ENCODE results near the gene SFMBT2. TPM values are rescaled to one million over a fixed set of nuclear protein-coding genes. Genes with fewer than 3 reads are reported as not detected.
A peak's percentile ranks its signal among the peaks of the same experiment; 100 is the strongest.

Gene SFMBT2
- 1.1 and 1.3 TPM in 2 replicates for total RNA-seq (2012; rRNA removed)
- polyA plus RNA-seq (2012; rRNA removed) = 0.53 and 0.70 TPM in 2 replicates
- polyA plus RNA-seq (2012; cell fraction: cytosol; rRNA removed) = 0.25 and 0.26 TPM in 2 replicates
- polyA plus RNA-seq (2012; cell fraction: nucleus; rRNA removed; ENCODE audit: low replicate concordance) = 0.88 and 2.3 TPM in 2 replicates
- percentile 42 among the genes with signal in this experiment for Bru-seq, nascent RNA
- BruChase-seq, experiment 1, labeled RNA remaining after a 6-hour chase = percentile 42 among the genes with signal in this experiment
- percentile 42 among the genes with signal in this experiment for BruChase-seq, experiment 2, labeled RNA remaining after a 2-hour chase
- long read RNA-seq = 0 reads

DNA sequence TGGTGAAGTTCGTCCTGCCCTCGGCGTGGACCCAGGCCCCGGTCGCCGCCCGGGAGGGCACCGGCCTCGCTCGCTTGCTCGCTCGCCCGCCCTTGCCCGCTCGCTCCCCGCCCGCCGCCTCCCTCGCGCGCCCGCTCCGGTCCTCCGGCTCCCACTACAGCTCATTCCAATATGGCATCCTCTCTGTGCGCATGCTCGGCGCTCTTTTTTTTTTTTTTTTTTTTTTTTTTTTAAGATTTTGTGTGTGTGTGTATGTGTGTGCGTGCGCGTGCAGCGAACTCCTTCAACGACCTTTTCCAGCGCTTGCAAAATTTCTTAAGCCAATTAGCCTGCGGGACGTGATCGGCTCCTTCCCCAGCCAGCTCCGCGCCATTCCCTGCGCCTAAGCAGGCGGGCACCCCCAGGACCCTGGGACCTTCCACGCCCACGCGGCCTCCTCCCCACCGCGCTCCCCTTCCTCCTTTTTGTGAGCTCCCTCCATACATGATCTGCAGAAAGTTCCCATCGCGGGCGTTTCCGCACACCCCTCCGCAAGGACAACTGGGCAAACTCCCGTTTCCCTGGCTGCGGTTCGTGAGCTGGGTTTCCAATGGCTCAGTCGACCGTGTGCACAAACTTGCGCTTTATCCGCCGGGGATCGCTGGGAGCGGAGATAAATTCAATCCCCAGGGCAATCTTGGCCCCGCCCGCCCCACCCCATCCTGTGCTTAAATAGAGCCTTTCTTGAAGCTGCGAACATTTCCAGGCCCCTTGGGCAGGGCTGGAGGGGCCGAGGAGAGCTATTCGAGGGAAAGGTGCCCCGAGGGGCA lies at the start of gene SFMBT2:
TSS of gene SFMBT2 (minus strand) at position 173 of the 809 bp plus-strand sequence. CDS start 29,136 bp downstream, outside the sequence.
- Histone ChIP-seq H3K23ac (ENCODE audit: low read depth, low read length) (no peak within 1 kb of the TSS), H3K18ac (ENCODE audit: low read depth, low read length) (no peak within 1 kb of the TSS), H3K79me1 (ENCODE audit: low read depth in 1 of 2, low read length in 2 of 2) (no peaks in the 10 kb centered on the region), H2AFZ (replicated peaks; ENCODE audit: low read length, poor library complexity) (peak within 1 kb of the TSS; percentile 92), H3K4ac (ENCODE audit: low read depth, low read length) (no peak within 1 kb of the TSS), H3K27me3 (ENCODE audit: control insufficient read depth, insufficient read depth, low read length) (peaks cover 35% of the 10 kb centered on the region), H2AK9ac (replicated peaks; ENCODE audit: low read depth, low read length, poor library complexity) (no peak within 1 kb of the TSS), H2BK5ac (ENCODE audit: low read depth, low read length, poor library complexity, severe bottlenecking) (no peak within 1 kb of the TSS), H2BK15ac (ENCODE audit: low read depth, low read length) (no peak within 1 kb of the TSS), H4K5ac (ENCODE audit: low read depth, low read length) (no peak within 1 kb of the TSS), H3K4me3 (ENCODE audit: insufficient read depth, low read depth, low read length) (peak within 1 kb of the TSS; percentile 56), H3K14ac (replicated peaks; ENCODE audit: low read depth, low read length) (no peak within 1 kb of the TSS), H3K9ac (ENCODE audit: low read depth, low read length) (peak within 1 kb of the TSS; percentile 53; the same call in 1 of the 2 replicates), H4K91ac (ENCODE audit: insufficient read depth, low read depth, low read length) (no peak within 1 kb of the TSS), H3K9me3 (ENCODE audit: control insufficient read depth, insufficient read depth, low read length) (no peaks in the 10 kb centered on the region; the same call in 1 of the 2 replicates), H3K56ac (ENCODE audit: extremely low read depth, insufficient read depth, low read length) (no peak within 1 kb of the TSS), H3K9me1 (ENCODE audit: insufficient read depth, low read length) (no peaks in the 10 kb centered on the region), H2BK120ac (ENCODE audit: low read depth, low read length) (no peak within 1 kb of the TSS), H3K4me2 (ENCODE audit: low read depth, low read length) (peak within 1 kb of the TSS; percentile 79), H2AK5ac (ENCODE audit: low read depth, low read length) (no peak within 1 kb of the TSS), H4K20me1 (ENCODE audit: insufficient read depth, low read length) (no peaks in the 10 kb centered on the region), H4K8ac (ENCODE audit: low read depth in 2 of 2, low read length in 2 of 2) (no peak within 1 kb of the TSS), H2BK20ac (ENCODE audit: low read depth, low read length) (no peak within 1 kb of the TSS), H3K27ac (ENCODE audit: insufficient read depth, low read length) (no peak within 1 kb of the TSS; the same call in 1 of the 2 replicates), H3K36me3 (ENCODE audit: control insufficient read depth, insufficient read depth, low read length) (no peaks in the 10 kb centered on the region), H3K4me1 (ENCODE audit: control insufficient read depth, insufficient read depth, low read length) (no peaks in the 10 kb centered on the region)
- ATAC-seq (ENCODE audit: low read depth) (peak; percentile 81), DNase-seq (peak; percentile 49)
- WGBS, 2 experiments (ENCODE audit: extremely low coverage in 2 of 2, insufficient read length in 1 of 2) = 0% methylated on average over 8 of the region's 66 CpGs; no CpG with 5 or more reads in 1 of the 2 experiments
- BruUV-seq (replicated peaks) = no TSS peak
- ChIA-PET CTCF (interaction anchor here (0.6 to 0.7 kb wide), 2 partner anchors 292 to 330 kb away, joined by 3 to 4 read pairs; no protein-coding TSS in a partner anchor), POLR2A (ENCODE audit: unreplicated experiment) (interaction anchor here (0.6 to 1.1 kb wide), 3 partner anchors 12 to 256 kb away, joined by 4 to 8 read pairs (median 4); no protein-coding TSS in a partner anchor)
- TF ChIP-seq, protein P1, sequence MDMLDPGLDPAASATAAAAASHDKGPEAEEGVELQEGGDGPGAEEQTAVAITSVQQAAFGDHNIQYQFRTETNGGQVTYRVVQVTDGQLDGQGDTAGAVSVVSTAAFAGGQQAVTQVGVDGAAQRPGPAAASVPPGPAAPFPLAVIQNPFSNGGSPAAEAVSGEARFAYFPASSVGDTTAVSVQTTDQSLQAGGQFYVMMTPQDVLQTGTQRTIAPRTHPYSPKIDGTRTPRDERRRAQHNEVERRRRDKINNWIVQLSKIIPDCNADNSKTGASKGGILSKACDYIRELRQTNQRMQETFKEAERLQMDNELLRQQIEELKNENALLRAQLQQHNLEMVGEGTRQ (IDR thresholded peaks at IDR 0.05; ENCODE audit: low read depth, low read length) = no peak
- TF ChIP-seq, protein P2, sequence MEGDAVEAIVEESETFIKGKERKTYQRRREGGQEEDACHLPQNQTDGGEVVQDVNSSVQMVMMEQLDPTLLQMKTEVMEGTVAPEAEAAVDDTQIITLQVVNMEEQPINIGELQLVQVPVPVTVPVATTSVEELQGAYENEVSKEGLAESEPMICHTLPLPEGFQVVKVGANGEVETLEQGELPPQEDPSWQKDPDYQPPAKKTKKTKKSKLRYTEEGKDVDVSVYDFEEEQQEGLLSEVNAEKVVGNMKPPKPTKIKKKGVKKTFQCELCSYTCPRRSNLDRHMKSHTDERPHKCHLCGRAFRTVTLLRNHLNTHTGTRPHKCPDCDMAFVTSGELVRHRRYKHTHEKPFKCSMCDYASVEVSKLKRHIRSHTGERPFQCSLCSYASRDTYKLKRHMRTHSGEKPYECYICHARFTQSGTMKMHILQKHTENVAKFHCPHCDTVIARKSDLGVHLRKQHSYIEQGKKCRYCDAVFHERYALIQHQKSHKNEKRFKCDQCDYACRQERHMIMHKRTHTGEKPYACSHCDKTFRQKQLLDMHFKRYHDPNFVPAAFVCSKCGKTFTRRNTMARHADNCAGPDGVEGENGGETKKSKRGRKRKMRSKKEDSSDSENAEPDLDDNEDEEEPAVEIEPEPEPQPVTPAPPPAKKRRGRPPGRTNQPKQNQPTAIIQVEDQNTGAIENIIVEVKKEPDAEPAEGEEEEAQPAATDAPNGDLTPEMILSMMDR (conservative IDR thresholded peaks at IDR 0.05; ENCODE audit: low read depth, low read length) = 0 out of 2 replicates have a peak, but pooled peaks have one; percentile 2
- TF ChIP-seq POLR2A (IDR thresholded peaks at IDR 0.05; ENCODE audit: low read depth, low read length) = no peak
- dilution Hi-C loops (cut with HindIII; ENCODE audit: low sequenced_read_pairs, unreplicated experiment) (loop anchor here (25.0 kb wide), 1 partner anchor 724 kb away; no protein-coding TSS in a partner anchor), in situ Hi-C loops (cut with MboI; ENCODE audit: low sequenced_read_pairs) (loop anchor here (10.0 kb wide), 2 partner anchors 626 to 996 kb away; no protein-coding TSS in a partner anchor), intact Hi-C loops (cut with micrococcal nuclease) (loop anchor here (1.0 kb wide), 2 partner anchors 151 to 625 kb away; no protein-coding TSS in a partner anchor)

Data from IMR-90 (cell line).